HG03342 (cell line): ENCODE results near the gene UBL4A.

ENCODE experiments used
- ATAC-seq: cut with Tn5 transposase; IDR thresholded peaks from one replicate; pipeline ENCODE4 v1.9.1; 2021; ENCODE audit warnings: mild to moderate bottlenecking, moderate library complexity; ENCODE audit not compliant: unreplicated experiment

Gene UBL4A

GRCh38 chrX:154441984-154442707 is 44.3 kb downstream of the UBL4A start:
- ATAC-seq: no peak

GRCh38 chrX:154441564-154441963 is 44.9 kb downstream of the UBL4A start:
- ATAC-seq: no peak

- no peak for ATAC-seq
Observed at GRCh38 chrX:154440623-154441357, 45.6 kb downstream of the UBL4A start.

GRCh38 chrX:154439841-154440240 is 46.6 kb downstream of the UBL4A start:
- ATAC-seq: no peak

GRCh38 chrX:154437971-154438893 is 48.2 kb downstream of the UBL4A start:
- ATAC-seq: no peak

- no peak for ATAC-seq
Observed at GRCh38 chrX:154436983-154437752, 49.2 kb downstream of the UBL4A start, which contains the start of gene GDI1. Gene GDI1 (plus strand): TSS chrX:154437154. CDS start chrX:154437255, 101 bp downstream.

GRCh38 chrX:154436374-154436982 is 49.9 kb downstream of the UBL4A start:
- ATAC-seq: no peak

- ATAC-seq: no peak
Observed at GRCh38 chrX:154435171-154435733, 51.2 kb downstream of the UBL4A start.

- no peak for ATAC-seq
Observed at GRCh38 chrX:154434394-154435168, 51.8 kb downstream of the UBL4A start.
